SU-DHL-6 (cell line): ENCODE results near the gene PAK2.

Source experiments
- H2AFZ ChIP-seq: fragments of 200-600 bp; sonication (generic); 2 replicates; pipeline ENCODE4 v1.6.1; 2014; ENCODE audit warnings: low read depth, mild to moderate bottlenecking, moderate library complexity, mixed read lengths, antibody characterized with exemption, low read length; ENCODE audit not compliant: severe bottlenecking
- H3F3A ChIP-seq: fragments of 200-600 bp; shearing (Covaris generic); 2 replicates; pipeline ENCODE4 v1.6.0; 2016; ENCODE audit warnings: antibody characterized with exemption, mild to moderate bottlenecking; ENCODE audit not compliant: insufficient read depth
- H3K27ac ChIP-seq: fragments of 200-600 bp; sonication (generic); 2 replicates; pipeline ENCODE4 v1.5.1; 2016; ENCODE audit warnings: low read depth, mild to moderate bottlenecking, low read length, moderate library complexity, mixed read lengths
- H3K27me3 ChIP-seq: fragments of 200-600 bp; sonication (generic), shearing (Covaris generic); 2 replicates; pipeline ENCODE4 v1.6.0; 2014; ENCODE audit warnings: mild to moderate bottlenecking, low read length
- H3K36me3 ChIP-seq: fragments of 200-600 bp; sonication (generic); 2 replicates; pipeline ENCODE4 v1.6.1; 2014; ENCODE audit warnings: mild to moderate bottlenecking, low read length, mixed read lengths
- H3K4me2 ChIP-seq: fragments of 300-600, 200-600 bp; shearing (Covaris generic), sonication (generic); 2 replicates; pipeline ENCODE4 v1.6.0; 2014; ENCODE audit warnings: low read length, low read depth, mild to moderate bottlenecking; ENCODE audit not compliant: poor library complexity, severe bottlenecking
- H3K4me3 ChIP-seq: fragments of 200-600 bp; sonication (generic); 2 replicates; pipeline ENCODE4 v1.5.1; 2014; ENCODE audit warnings: antibody characterized with exemption, low read length, mild to moderate bottlenecking, mixed read lengths; ENCODE audit not compliant: insufficient read depth, poor library complexity, severe bottlenecking
- H3K79me2 ChIP-seq: fragments of 200-600 bp; sonication (generic); 2 replicates; pipeline ENCODE4 v1.6.1; 2014; ENCODE audit warnings: mild to moderate bottlenecking, low read length, moderate library complexity; ENCODE audit not compliant: insufficient read depth
- H3K9ac ChIP-seq: fragments of 200-600 bp; sonication (generic); 2 replicates; pipeline ENCODE4 v1.7.0; 2014; ENCODE audit warnings: mild to moderate bottlenecking, low read length
- H3K9me2 ChIP-seq: fragments of 200-600 bp; sonication (generic); replicated peaks from 2 replicates; pipeline ENCODE4 v1.6.1; 2014; ENCODE audit warnings: low read length; ENCODE audit not compliant: insufficient read depth
- H3K9me3 ChIP-seq: fragments of 200-600 bp; sonication (generic); 2 replicates; pipeline ENCODE4 v1.6.1; 2014; ENCODE audit warnings: low read length, mixed read lengths; ENCODE audit not compliant: insufficient read depth
- H4K20me1 ChIP-seq: fragments of 200-600 bp; sonication (generic); 2 replicates; pipeline ENCODE4 v1.6.1; 2014; ENCODE audit warnings: low read depth, mild to moderate bottlenecking, antibody characterized with exemption, low read length, moderate library complexity, mixed read lengths
- CTCF ChIP-seq: fragments of 200-600 bp; sonication (generic); IDR thresholded peaks from one replicate; pipeline ENCODE4 v1.5.1; 2017; ENCODE audit warnings: antibody characterized with exemption, mild to moderate bottlenecking, low read length, moderate library complexity; ENCODE audit not compliant: insufficient read depth, poor library complexity, severe bottlenecking
- EZH2phosphoT487 ChIP-seq: fragments of 200-600 bp; sonication (generic), shearing (Covaris generic); conservative IDR thresholded peaks from 2 replicates; pipeline ENCODE4 v1.6.1; 2018; ENCODE audit warnings: mild to moderate bottlenecking, antibody characterized with exemption, low read length, moderate library complexity, mixed read lengths

PAK2 gene

GRCh38 chr3:196810963-196811581 lies 71.4 kb downstream of the PAK2 start:
- no peak overlapping the region for H2AFZ ChIP-seq
- no peaks in the 10 kb centered on the region for H3K79me2 ChIP-seq
- no peak overlapping the region for H3K4me2 ChIP-seq
- no peaks in the 10 kb centered on the region for H4K20me1 ChIP-seq
- TF ChIP-seq EZH2phosphoT487 (no peak), CTCF (no peak)
- H3F3A ChIP-seq = peaks cover 15% of the 10 kb centered on the region
- H3K36me3 ChIP-seq = peaks cover 35% of the 10 kb centered on the region
- no peak overlapping the region for H3K27ac ChIP-seq
- no peaks in the 10 kb centered on the region for H3K9me3 ChIP-seq
- no peak overlapping the region for H3K4me3 ChIP-seq
- no peaks in the 10 kb centered on the region for H3K27me3 ChIP-seq
- H3K9me2 ChIP-seq = no peaks in the 10 kb centered on the region
- H3K9ac ChIP-seq = no peak overlapping the region

GRCh38 chr3:196812853-196813252 lies 73.2 kb downstream of the PAK2 start:
- H3K4me2 ChIP-seq = no peak overlapping the region
- no peak for TF ChIP-seq CTCF
- no peak for TF ChIP-seq EZH2phosphoT487
- no peaks in the 10 kb centered on the region for H3K27me3 ChIP-seq
- H2AFZ ChIP-seq = no peak overlapping the region
- no peaks in the 10 kb centered on the region for H3K9me2 ChIP-seq
- H3K79me2 ChIP-seq = no peaks in the 10 kb centered on the region
- H3F3A ChIP-seq = peaks cover 15% of the 10 kb centered on the region
- H3K9ac ChIP-seq = no peak overlapping the region
- no peak overlapping the region for H3K27ac ChIP-seq
- H3K36me3 ChIP-seq = peaks cover 23% of the 10 kb centered on the region
- no peaks in the 10 kb centered on the region for H4K20me1 ChIP-seq
- no peak overlapping the region for H3K4me3 ChIP-seq
- no peaks in the 10 kb centered on the region for H3K9me3 ChIP-seq

- Histone ChIP-seq H3K79me2 (no peaks in the 10 kb centered on the region), H3F3A (peaks cover 15% of the 10 kb centered on the region), H3K27me3 (no peaks in the 10 kb centered on the region), H3K4me2 (no peak overlapping the region), H3K36me3 (peaks cover 31% of the 10 kb centered on the region), H2AFZ (no peak overlapping the region), H4K20me1 (no peaks in the 10 kb centered on the region), H3K4me3 (no peak overlapping the region), H3K9me3 (no peaks in the 10 kb centered on the region), H3K27ac (no peak overlapping the region), H3K9ac (no peak overlapping the region), H3K9me2 (no peaks in the 10 kb centered on the region)
- TF ChIP-seq CTCF (no peak), EZH2phosphoT487 (no peak)
Observed at GRCh38 chr3:196813903-196814302, 74.2 kb downstream of the PAK2 start.
